ENCODE measurements around the gene PTPN7.
A peak's percentile ranks its signal among the peaks of the same experiment; 100 is the strongest.
"Not testable (repeated sequence)": the region's sequence is repeated elsewhere in the genome, so short reads cannot be mapped to it uniquely, and the experiment has no call there.

PTPN7 gene

DNA sequence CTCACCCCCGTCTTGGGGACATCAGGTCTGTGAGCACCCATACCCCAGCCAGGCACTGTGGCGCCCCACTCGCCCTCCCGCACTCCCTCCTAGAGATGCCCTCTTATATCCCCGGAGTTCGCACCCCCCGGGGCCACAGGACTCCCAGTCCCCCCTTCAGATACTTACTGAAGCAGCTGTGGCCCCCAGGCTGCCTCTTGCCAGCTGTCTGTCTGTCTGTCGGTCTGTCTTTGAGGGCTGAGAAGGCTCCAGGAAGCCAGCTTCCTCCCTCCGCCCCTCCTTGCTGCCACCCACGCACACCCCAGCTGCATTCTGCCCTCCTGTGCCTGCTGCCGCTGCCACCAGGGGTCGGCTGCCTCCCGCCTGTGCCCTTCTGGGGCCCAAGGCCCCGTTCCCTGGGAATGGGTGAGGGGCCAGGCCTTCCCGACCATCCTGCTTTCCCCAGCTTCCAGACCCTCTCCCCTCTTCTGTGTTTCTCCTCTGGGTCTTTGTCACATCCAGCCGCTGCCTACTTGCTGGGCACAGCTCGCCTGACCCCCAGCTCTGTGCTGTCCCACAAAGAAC is at the start of gene PTPN7:
Gene PTPN7, minus strand, starts transcription at position 226 of the 564 bp plus-strand sequence. CDS start 1,200 bp downstream, outside the sequence.
- no peak for DNase-seq

DNA sequence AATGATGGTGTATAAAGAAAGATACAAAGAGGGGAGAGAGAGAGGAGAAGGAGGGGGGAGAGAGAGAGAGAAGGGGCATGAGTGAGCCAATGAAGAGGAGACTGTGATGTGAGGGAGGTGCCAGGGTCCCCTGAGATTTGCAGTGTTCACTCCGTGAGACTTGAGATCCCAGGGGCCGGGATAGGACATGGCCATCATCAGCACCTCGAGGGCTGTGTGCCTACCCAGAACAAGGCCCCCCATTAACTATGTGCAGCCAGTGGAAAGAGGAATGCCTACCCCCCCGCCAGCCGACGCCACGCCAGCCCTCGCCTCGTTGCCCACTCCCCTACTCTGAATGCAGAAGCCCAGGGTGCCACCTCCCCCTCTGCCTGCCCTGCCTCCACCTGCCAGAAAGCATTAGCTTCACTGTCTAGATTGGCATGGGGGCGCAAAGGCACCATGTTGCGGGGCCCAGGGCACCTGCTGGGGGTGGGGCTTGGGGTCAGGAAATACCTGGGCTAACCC is 48.0 kb upstream of the PTPN7 start:
- no peak for DNase-seq

DNA sequence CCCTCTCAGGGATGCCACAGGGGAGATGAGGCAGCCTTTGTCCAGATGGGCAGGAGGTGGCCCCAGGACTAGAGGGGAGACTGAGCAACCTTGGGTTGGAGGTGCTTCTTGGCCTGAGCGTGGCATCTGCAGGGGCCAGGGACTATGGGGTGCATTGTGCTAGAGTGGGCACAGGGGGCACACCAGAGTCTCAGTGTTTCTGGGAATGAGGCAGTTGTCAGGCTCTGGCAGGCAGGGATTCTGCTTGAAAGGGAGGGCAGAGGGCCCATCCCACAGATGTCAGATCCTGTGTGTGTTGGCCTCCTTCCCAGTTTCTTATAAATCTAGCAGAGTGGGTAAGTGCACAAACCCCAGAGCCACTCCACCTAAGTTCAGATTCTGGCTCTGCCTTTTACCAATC is 46.9 kb upstream of the PTPN7 start:
- DNase-seq: peak; percentile 58

DNA sequence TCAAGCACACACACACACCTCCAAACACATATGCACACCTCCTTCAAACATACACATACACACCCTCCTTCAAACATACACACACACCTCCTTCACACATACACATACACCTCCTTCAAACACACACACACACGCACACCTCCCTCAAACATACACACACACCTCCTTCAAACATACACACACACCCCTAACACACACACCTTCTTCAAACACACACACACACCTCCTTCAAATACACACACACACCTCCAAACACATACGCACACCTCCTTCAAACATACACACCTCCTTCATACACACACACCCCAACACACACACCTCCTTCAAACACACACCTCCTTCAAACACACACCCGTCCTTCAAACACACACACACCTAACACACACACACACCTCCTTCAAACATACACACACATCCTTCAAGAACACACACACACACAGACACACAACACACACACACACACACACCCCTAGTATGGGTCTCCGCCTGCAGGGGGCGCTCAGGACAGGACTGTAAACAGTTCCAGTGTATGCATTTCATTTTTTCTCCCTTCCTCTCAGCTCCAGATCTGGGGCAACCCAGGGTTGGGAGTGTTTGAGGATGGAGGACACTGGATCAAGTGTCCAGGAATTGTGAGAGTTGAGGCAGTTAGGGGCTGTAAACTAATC is 45.3 kb upstream of the PTPN7 start:
- no peak for DNase-seq

DNA sequence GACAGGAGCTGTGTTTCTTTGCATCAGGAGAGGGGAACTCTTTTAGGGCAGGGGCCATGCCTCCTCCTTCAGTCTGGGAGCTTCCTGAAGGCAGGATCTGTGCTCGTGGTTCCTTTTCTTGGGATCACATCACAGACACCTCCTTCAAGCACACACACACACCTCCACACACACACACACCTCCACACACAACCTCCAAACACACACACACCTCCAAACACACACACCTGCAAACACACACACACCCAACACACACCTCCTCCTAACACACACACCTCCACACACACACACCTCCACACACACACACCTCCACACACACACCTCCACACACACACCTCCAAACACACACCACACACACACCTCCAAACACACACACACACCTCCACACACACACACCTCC is 43.7 kb upstream of the PTPN7 start:
- DNase-seq: no peak

DNA sequence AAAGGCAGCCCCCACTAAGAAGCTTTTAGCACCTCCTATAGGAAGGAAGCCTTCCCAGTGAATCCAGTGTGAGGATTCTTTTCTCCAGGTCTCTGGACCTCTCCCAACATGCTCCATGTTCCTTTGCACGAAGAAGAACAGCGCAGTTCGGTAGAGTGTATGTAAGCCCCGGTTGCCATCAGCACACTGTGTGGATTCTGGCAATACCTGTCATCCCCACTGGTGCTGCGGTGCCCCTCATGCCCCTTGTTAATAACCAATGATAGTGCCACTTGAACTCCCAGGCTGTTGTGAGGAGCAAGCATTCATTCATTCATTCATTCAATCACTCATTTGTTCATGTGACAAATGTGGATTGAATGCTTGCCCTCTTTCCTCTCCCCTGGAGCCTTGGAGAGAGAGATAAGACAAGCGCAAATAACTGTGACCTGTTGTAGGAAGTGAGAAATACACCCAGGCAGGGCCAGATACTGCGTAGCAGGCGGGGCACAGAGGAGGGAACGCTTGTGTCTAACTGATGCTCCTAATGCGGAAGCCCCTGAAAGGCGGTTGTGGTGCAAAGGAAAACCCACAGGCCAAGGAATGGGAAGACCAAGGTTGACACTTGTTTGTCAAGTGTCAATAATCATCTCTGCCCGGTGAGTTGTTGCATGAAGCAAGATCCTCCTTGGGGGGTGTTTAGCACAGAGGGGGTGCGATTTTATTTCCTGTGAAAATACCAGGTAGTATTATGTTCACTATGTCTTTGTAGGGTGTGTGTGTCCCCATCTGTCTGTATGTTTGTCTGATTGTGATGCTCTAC is 43.0 kb upstream of the PTPN7 start:
- DNase-seq: no peak

DNA sequence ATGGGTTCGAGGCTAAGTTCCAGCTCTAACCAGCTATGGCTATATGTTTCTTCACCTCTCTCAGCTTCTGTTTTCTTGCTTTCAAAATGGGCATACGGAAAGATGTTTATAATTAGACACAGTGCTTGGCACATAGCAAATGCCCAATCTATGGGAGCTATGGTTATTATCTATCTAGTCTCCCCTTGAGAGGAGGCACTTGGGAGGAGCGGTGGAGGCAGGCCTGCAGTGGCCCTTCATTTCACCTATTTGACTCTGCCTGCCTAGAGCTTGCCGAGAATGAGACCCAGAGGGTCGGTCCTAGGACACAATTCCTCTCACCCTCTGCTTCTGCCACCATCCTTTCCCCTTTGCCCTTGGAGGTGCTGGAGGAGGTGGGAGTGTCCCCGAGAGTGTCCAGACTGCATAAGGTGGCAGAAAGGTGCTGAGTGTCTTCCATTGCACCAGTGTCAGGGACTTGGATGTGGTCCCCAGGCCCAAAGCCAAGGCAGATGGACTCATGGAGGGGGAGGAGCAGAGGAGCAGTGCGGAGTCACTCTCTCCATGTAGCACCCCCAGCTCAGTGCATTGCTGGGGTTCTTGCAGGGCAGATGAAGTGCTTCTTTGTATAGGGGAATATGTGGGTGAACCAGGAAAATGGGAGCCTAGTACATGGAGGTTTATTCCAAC is 42.2 kb upstream of the PTPN7 start:
- no peak for DNase-seq

DNA sequence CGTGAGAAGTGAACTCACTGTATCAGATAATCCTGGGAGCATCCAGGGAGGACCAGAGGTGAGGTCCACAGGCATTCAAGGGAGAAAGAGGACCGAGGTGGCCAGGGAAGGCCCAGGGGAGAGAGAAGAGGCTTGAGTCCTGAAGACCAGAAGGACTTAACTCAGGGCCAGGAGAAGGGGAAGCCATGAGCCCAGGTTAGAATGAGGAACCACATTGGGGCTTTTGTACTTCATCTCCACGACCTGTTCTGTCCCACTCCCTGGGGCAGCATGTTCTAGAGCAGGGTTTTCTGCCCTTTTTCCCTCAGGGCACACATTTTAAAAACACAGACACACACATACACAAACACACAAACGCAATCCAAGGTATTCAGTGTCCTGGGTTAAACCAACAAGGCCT is 41.6 kb upstream of the PTPN7 start:
- no peak for DNase-seq

DNA sequence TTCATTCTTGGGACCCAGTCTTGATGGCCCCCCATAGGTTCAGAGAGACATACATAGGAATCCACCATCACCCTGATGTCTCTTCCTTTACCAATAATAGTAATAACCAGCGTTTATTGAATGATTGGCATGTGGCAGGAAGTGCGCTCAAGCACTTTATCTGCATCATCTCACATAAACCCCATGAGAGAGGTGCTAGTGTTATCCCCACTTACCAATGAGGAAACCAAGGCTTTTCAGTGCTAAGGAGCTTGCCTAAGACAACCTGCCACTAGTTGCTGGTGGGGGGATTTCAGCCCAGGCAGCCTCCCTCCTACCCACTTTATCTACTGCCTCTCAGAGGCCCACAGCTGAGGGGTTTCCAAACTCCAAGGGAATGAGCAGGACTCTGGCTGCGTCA is 40.9 kb upstream of the PTPN7 start:
- no peak for DNase-seq

DNA sequence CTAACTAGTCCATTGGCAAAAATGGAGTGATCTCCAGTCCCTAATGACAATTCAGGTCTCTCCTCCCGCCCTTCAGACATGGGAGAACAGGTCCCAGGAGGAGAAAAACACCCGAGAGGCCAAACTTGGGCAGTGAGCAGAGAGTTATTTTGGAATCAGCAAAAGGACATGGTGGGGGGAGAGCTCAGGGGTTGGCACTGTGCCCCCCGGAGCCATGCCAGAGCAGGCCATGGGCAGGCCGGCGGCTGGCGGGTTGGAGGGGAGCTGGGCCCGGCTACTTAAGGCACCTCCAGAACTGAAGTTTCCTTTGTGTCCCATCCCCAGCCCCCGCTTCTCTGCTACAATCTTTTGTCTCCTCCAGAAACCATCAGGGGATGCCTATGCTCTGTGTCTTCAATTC is 40.3 kb upstream of the PTPN7 start:
- no peak for DNase-seq

DNA sequence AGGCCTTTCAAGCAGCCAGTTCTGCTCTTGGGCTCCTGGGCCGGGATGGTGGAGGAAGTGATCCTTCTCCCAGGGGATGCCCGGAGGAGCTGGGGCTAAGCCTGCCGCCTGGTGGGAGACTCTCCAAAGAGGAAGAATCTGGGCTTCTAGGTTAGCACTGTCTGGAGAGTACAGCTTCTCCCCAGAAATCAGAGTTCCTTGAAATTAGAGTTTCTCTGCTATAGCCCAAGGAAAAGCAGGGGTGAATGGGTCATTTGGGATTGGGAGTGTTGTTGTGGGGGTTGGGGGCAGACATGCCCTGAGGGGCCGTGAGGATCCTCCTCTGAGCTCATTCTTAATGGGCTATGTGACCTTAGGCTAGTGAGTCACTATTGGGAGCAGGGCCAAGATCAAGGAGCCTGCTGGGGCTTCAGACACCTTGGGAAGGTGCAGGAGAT is 39.7 kb upstream of the PTPN7 start:
- DNase-seq: peak; percentile 53

DNA sequence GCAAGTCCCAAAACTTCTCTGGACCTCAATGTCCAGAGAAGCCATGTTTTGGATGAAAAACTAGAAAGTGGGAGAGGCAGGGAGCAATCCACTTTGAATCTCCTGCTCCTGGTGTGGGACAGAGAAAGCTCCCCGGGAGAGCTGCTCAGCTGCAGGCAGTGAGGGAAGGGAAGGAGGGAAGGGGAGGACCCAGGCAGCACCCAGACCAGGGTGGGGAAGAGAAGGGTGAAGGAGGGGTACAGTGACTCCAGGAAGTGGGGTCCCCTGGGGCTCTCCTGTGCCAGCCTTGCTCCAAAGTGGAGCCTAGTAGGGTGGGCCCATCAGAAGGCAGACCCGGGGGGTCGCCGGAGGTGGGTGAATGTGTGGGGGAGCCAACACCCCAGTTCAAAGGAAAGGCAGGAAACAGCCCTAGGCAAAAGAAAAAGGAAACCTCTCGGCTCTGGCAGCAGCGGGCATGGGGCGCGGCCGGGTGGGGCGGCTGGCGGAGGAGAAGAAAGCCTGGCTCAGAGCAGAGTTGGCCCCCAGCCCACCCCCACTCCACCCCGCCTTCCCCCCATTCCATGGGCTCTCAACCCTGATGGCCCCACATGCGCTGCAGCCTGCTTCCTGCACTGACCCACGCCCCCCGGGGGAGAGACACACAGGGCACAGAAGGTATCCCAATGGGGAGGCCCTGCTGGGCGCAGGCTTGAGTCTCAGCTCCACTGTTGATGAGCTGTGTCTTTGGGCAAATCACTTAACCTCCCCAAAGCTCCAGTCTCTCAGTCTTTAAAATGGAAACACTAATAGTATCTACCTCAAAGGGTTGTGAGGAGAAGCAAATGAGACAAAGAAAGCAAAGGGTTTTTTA is 38.9 kb upstream of the PTPN7 start:
- no peak for DNase-seq

DNA sequence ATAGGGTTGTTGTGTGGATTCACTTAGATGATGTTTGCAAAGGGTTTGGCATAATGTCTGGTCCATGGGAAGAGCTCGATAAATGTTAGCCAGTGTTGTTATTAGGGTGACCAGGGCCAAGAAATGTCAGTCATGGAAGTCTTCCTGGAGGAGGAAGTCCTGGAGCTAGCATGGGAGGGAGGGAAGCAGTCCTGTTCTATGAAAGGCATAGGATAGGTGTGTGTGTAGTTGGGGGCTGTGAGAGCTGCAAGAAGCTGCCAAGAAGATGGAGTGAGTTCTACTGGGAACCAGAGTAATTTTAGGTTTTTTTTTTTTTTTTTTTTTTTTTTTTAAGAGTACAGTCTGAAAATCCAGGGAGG is 37.9 kb upstream of the PTPN7 start:
- no peak for DNase-seq

DNA sequence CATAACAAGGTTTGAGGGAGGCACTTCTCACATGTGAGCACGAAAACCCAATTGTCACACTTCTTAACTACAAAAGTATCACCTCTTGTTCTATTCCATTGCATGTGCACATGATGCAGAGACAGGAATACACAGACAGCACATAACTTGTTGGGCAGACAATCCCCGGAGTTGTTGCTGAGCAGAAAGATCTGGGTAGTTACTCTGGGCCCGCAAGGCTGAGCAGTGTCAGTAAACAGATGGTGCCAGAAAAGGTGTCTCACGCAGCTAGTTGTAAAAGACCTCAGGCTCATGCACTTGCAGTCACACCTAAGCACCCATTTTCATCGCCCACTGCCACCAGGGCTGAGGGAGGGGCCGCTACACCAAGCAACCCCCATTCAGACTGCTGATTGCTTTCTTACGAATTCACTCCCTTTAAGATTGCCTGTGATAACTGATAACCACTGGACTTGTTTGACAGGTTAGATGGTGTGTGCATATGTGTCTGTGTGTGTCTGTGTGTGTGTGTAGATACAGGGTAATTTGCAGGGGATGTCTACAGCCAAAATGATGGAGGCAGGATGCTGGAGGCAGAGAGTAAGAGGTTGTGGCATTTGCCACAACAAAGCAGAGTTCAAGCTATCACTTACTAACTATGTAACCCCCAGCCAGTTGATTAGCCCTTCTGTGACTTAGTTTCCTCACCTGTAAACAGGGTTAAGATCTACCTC is 37.4 kb upstream of the PTPN7 start:
- no peak for DNase-seq

DNA sequence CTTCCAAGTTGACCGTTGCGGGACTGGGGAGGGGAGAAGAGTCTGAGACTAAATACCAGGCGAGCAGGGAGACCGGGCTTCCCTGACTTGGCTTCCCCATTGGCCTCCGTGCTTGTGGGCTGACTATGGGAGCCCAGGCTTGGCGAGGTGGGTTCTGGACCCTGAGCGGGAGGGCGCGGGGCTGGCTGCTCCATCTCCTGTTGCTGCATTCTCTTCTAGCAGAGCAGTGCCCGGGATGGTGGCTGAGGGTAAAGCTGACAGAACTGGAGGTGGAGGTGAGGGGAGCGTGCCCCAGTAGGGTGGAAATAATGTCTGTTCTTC is 33.9 kb upstream of the PTPN7 start:
- DNase-seq: no peak

DNA sequence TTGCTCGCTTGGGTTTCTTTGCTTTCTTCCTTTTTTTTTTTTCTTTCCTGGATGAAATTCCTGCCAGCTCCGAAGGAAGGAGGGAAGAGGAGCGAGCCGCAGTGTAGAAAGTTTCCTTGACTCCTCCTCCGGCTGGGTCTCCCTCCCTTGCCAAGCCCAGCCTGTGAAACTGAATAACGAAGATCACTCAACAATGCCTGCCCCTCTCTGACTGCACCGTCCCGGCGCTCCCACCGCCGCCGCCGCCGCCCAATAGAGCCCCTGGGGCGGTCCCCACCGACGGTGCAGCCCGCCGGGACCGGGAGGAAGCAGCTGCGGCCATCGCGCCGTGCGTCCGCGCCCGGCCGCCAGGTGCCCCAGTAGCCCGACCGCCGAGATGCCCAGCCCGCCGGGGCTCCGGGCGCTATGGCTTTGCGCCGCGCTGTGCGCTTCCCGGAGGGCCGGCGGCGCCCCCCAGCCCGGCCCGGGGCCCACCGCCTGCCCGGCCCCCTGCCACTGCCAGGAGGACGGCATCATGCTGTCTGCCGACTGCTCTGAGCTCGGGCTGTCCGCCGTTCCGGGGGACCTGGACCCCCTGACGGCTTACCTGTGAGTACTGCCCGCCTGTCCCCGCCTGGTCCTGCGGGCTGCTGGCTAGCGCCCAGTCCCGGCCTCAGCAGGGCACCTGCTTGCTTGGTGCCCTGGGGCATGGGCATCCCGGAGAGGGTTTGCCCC is 33.4 kb upstream of the PTPN7 start, which contains the start of gene LGR6:
Gene LGR6, plus strand, starts transcription at position 186 of the 714 bp plus-strand sequence. Its CDS starts 191 bp downstream, at position 377.
- no peak for DNase-seq

DNA sequence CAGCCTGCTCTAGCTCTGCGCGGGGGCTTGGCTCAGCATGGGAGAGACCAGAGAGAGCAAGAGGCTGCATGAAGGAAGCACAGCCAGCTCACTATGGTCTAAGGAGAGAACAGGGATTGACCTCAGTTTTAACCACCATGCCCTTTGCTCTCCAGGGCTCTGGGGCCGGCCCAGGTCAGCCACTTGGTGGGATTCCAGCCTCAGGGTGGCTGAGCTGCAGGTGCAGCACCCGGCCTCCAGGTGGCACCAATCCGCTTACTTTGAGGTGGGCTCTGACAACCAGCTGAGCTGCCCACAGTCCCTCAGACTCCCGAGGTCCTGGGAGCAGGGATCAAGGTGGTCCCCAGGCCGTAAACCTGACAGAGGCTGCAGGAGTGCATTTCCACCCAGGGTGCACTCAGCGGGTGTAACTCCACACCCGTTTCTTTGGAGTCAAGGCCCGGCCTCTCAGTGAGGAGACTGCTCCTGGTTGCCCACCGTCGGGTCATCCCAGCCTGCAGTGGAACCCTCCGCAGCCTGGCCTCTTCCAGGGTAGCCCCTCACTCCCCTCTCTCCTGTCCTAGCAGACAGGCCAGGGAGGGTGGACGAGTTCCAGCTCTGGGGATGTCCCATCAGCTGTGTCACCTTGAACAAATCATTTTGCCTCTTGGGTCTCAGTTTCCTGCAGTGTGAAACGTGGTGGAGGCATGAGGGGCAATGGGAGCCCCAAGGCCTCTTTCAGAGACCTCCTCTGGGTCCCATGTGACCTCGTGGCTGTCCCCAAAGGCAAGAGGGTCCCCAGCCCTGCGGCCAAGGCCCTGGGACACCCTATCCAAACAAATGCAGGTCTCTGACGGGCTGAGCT is 32.6 kb upstream of the PTPN7 start:
- DNase-seq: peak; percentile 47

DNA sequence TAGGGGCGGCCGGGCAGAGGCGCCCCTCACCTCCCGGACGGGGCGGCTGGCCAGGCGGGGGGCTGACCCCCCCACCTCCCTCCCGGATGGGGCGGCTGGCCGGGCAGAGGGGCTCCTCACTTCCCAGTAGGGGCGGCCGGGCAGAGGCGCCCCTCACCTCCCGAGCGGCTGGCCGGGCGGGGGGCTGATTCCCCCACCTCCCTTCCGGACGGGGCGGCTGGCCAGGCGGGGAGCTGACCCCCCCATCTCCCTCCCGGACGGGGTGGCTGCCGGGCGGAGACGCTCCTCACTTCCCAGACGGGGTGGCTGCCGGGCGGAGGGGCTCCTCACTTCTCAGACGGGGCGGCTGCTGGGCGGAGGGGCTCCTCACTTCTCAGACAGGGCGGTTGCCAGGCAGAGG is 31.0 kb upstream of the PTPN7 start:
- not testable (repeated sequence) for DNase-seq

DNA sequence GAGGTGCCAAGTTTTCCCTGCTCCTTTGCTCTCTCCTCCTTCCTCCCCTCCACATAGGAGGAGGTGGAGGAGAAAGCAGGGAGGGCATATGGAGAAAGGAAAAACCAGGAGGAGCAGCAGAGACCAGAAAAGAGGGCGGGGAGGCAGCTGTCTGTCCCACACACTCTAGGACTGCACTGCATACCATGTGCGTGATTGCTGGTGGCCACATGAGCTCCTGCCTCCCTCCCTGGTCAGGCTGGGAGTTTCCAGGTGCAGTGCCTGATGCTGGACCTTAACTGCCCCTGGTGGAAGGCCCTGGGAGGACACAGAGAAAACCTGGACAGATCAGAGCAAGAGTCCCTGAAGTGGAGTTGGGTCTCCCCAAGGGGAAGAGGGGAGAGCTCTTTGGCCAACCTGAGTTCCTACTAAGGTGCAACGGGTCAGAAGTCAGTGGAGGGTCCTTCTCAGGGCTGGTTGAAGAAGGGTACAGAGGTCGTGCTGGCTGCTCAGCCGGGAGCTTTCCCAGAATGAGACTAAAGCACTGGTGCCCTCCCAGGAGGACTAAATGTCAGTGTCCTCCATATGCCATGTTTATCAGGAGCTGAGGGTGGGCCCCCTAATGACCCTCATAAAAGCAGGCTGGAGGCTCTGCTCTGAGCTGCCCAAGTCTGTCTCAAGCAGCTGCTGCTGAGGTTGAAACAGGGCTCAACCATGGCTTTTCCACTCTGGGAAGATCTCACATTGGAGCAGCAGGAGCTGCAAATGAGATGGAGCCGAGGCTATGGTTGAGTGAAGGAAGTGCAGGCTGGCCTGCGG is 29.7 kb upstream of the PTPN7 start:
- peak; percentile 20 for DNase-seq

All from EL (cell line).